Fibroblast of skin of left quadriceps (primary cell): ENCODE results near the gene SLC35D1.
"Not testable (repeated sequence)": the region's sequence is repeated elsewhere in the genome, so short reads cannot be mapped to it uniquely, and the experiment has no call there.

Source experiments
- DNase-seq, 2 experiments: peaks; one replicate each; pipeline ENCODE4 v3.0.0-alpha.2; 2013; ENCODE audit warnings: low read depth in 2 of 2

The SLC35D1 gene

DNA sequence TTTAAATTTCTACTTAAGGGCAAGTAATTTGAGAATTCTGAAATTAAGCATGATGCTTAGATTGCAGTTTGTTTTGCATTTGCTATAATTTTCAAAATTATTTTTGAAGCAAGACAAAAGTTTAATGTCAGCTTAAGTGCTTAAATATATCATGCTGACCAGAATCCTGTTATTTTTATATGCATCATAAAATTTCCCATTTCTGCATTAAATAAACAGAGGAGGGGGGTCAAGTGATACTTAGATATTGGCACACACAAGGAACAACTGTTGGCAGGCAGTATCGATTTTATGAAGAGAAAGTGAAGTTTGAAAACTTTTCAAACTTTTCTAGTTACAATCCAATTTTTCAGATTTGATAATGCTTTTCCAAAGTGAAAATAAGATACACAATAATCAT is 68.1 kb downstream of the SLC35D1 start:
- DNase-seq, result no peak

DNA sequence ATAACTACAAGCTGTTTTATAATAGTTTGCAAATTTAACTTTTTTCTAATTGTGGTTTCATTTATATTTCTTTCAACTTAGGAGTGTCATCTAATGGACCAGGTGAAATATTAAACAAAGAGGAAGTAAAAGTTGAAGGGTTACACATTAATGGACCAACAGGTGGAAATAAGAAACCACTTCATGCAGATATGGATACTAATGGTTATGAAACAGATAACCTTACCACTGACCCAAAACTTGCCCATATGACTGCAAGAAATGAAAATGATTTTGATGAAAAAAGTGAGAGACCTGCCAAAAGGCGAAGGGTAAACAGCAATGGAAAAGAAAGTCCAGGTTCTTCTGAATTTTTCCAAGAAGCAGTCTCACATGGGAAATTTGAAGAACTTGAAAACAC is 69.5 kb downstream of the SLC35D1 start:
- no peak for DNase-seq

DNA sequence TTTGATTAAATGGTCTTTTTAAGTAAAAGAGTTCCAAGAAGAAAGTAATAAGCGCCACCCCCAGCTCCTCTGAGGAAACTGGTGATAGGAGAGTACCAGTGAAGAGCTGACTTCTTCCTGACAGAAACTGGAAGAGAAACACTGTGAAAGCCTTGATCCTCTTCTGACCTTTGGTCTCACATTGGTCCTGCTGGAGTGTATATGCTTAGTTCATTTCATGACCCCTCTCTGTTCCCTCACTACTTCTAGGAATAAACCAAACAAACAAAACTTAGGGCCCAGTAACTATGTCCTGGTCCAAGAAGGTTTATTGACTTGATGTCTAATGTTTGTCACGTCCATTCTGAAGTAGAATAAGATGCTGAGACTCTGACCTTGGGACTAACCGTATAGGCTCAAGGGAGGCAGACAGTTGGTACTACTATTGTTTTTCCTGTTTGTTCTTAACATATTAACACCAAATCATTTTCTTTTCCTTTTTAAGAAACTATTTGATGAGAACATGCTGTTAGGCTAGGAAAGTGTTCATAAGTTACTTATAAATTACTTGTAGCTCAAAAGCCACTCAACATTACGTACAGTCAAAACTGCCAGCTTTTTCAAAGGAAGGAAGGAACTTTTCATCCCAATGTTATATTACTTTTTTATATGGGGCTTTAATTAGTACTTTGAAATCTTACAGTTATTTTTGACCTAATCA is 71.2 kb downstream of the SLC35D1 start:
- DNase-seq, result no peak

DNA sequence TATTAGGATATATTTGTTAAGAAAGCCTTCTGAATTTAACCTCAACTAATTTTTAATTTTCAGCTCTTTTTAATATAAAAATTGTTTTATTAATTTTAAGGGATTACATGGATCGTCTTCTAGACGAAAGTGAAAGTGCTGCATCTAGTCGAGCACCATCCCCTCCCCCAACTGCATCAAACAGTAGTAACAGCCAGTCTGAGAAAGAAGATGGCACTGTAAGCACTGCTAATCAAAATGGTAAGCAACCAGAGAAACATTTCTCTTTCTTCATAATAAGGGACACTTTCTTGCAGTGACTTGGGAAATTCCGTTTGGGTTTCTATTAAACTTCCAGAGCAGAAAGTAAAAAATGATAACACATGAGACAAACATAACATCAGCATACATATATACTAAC is 72.3 kb downstream of the SLC35D1 start:
- no peak for DNase-seq

DNA sequence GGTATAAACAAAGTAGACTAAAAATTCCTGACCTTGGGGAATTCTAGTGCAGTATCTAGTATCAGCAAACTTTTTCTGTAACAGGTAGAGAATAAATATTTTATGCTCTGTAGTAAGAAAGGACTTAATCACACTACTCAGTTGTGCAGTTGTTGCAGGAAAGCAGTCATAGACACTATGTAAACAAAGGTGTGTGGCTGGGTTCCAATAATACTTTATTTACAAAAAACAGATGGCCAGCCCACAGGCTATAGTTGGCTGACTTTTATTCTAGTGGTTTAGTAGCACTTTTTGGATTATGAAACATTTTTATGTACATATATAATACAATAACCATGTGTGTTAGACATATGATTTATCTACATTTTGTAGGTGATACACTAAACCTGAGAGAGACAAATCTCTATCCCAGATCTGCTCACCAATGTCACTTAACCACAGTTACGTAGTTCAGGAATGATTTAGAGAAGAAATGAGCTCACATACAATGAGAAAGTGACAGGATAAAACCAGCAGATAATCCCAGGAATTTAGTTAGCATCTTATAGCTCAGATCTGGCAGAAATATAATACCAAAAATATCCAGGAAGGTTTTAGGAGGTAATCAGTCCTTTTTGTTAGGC is 73.1 kb downstream of the SLC35D1 start:
- DNase-seq, result no peak

DNA sequence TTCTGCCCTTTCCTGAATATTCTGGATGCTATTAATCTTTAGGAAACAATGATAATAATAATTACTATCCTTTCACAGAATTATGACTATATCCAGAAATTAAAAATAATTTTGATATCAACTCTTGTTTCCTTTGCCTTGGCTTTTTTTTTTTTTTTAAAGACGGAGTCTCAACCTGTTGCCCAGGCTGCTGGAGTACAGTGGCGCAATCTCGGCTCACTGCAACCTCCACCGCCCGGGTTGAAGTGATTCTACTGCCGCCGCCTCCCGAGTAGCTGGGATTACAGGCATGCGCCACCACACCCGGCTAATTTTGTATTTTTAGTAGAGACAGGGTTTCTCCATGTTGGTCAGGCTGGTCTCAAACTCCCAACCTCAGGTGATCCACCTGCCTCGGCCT is 74.3 kb downstream of the SLC35D1 start:
- DNase-seq, result not testable (repeated sequence)

DNA sequence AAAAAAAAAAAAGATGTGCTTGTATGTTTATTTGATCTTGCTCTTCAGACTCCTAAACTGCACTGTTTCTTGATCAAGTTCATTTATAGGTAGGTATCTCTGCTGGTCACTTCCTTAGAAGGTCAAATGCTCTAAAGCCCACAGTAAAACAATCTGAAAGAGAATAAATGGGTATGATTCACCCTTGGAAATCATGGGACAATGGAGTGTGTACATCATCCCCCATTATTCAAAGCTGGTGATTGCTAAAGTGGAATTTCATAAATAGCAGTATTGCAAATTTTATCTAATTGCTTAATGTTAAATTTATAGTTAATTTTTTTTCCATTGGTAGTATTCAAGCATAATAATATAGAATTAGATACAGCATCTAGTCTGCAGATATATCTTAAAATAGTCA is 75.7 kb downstream of the SLC35D1 start:
- DNase-seq, result no peak

DNA sequence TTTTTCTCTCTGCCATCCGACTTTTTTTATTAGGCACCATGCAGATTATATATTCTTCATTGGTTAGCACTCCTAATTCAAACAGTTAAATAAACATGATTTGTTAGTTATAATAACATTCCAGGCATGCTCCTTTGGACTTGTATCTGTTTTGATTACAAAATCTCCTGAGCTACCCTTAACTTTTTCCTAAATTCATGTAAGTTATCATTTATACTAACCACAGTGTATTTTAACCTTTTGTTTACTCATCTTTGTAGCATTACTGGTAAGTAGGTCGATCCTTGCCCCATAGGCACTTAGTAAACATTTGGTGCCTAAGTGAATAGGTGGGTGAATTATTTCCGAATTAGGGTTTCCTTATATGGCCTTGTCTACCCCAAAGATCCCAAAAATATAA is 85.4 kb downstream of the SLC35D1 start:
- no peak for DNase-seq

DNA sequence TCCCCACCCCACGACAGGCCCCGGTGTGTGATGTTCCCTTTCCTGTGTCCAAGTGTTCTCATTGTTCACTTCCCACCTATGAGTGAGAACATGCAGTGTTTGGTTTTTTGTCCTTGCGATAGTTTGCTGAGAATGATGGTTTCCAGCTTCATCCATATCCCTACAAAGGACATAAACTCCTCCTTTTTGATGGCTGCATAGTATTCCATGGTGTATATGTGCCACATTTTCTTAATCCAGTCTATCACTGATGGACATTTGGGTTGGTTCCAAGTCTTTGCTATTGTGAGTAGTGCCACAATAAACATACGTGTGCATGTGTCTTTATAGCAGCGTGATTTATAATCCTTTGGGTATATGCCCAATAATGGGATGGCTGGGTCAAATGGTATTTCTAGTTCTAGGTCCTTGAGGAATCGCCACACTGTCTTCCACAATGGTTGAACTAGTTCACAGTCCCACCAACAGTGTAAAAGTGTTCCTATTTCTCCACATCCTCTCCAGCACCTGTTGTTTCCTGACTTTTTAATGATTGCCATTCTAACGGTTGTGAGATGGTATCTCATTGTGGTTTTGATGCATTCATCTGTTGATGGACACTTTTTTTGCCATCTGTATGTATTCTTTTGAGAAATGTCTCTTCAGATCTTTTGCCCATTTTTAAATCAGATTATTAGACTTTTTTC is 87.6 kb downstream of the SLC35D1 start:
- not testable (repeated sequence) for DNase-seq

DNA sequence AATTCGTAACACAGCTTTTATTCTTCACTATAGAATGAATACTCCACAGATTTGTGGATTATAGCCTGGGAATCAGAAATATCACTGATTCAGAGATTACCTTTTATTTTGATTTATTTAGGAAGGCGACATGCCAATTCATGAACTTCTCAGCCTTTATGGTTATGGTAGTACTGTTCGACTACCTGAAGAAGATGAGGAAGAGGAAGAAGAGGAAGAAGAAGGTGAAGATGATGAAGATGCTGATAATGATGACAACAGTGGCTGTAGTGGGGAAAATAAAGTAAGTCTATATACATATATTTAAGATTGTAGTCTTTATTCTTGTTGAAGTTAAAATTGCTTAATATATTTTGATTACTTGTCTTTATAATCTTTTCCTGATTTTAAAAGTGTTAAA is 96.0 kb downstream of the SLC35D1 start:
- no peak for DNase-seq

DNA sequence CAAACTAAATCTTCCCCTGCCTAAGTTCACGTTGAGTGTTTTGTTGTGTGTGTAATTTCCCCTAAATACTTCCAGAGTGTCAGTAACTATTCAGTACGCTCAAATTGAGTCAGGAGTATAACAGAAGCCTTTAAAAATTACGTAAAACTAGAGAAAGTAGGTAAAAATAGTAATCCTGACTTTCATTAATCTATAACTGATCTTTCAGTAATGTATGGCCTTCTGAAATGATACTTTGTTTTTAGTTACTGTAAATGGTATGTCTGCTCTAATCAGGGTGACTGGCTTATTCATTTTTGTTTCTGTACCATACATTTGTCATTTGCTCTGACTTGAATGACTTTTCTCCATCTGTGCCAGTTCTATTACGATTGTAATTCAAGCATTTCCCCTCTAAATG is 99.7 kb downstream of the SLC35D1 start:
- no peak for DNase-seq

DNA sequence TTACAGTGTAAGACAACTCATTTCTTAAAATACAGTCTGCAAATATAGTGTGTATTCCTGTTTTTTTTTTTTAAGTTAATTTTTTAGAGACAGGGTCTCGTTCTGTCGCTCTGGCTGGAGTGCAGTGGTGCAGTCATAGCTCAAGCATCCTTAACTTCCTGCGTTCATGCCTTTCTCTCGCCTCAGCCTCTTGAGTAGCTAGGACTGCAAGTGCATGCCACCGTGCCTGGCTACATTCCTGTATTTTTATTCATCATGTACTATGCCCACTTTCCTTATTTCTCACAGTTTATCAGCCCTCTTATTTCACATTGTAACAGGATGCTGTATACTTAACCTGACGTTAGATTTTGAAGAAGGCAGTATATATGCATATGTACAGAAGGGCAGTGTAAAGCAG is 102.4 kb downstream of the SLC35D1 start:
- peak in 1 of 2 experiments; percentile 22 for DNase-seq
